Measurements from ENCODE around the gene FLRT2.

DNA sequence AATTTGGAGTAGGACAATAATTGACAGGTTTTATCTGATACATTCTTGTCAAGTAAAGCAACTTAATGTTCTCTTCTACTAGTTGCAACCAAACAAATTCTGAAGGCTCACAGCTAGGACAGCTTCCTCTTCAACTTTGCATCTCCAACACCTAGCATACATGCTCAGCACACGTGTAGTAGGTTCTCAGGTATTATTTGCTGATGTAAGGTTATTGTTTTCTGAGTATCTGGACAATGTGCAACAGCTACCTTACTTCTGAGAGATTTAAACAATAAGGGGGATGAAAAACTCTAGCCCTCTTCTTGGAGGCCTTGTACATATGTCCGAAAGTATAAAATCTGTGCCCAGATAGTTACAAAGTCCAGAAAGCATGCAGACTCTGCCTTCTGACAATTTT is 15.5 kb upstream of the FLRT2 start:
- TF ChIP-seq, protein P1, sequence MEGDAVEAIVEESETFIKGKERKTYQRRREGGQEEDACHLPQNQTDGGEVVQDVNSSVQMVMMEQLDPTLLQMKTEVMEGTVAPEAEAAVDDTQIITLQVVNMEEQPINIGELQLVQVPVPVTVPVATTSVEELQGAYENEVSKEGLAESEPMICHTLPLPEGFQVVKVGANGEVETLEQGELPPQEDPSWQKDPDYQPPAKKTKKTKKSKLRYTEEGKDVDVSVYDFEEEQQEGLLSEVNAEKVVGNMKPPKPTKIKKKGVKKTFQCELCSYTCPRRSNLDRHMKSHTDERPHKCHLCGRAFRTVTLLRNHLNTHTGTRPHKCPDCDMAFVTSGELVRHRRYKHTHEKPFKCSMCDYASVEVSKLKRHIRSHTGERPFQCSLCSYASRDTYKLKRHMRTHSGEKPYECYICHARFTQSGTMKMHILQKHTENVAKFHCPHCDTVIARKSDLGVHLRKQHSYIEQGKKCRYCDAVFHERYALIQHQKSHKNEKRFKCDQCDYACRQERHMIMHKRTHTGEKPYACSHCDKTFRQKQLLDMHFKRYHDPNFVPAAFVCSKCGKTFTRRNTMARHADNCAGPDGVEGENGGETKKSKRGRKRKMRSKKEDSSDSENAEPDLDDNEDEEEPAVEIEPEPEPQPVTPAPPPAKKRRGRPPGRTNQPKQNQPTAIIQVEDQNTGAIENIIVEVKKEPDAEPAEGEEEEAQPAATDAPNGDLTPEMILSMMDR (IDR thresholded peaks at IDR 0.05): no peak
- no peak for TF ChIP-seq POLR2A (IDR thresholded peaks at IDR 0.05)

Measured in adrenal gland (tissue), 5 donors.